Epidermal melanocyte (primary cell): ENCODE results near the gene PRSS50.

Source experiments
- DNase-seq: peaks from one replicate; pipeline ENCODE4 v3.0.0; 2011; ENCODE audit warnings: low spot score; ENCODE audit not compliant: insufficient read length

PRSS50 gene

DNA sequence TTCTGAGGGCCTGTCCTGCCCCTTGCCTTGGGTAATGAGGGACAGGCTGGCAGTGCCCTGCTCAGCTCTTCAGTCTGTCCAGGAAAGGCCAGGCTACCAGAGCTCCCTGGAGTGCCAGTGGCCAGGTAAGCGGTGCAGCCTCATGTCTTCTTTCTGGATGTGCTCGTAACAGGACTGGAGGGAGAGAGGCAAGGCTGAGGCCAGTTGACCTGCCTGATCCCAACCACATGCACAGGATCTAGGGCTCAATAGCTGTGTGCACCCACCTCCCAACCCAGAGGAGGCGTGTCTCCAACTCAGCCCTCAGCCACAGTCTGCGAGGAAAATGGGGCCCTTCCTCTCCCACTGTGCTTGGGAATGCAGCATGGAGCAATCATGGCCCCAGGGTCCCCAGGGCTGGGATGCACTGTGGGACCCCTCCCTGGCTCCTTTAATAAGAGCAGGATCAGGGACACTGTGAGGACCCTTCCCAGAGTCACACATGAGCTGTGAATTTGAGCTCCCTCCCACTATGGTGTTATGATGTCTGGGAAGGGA, 46.7 kb downstream of the PRSS50 start:
- peak; percentile 9 for DNase-seq

DNA sequence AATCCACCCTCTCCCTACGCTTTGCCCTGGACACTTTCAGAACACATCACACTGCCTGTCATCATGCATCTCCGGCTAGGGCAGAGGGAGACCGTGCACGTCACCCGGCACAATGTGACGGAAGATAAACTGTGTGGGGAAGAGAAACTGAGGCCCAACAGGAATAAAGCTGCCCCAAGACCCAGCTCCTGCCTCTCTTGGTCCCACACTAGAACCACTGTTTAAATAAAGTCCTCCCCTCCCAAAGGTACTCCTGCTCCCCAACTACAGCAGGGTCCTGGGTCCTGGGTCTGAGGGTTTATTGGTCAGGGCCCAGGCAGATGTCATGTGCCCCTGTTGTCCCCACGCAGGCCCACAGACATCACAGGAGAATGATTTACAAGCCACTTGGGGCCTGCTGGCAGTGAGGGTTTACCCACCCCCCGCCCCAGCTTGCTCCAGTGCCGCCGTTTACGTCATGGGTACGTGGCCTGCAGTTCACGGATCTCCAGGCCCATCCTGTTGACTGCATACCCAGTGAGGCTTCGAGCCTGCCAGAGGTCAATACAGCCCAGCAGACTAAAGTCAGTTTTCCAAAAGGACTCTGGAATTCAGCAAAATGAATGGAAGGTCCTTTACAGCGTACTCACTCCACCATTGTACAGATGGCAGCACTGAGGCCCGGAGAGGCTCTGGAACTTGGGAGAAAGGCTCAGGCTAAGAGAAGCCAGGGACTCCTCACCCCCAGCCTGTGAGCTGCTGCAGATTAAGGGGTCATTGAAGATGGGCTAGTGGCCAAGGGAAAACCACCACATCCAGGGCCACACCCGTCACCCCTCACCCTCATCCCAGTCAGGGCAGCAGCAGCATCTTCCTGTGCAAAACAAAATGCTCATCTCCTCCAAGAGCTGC, 47.4 kb downstream of the PRSS50 start:
- DNase-seq = peak; percentile 6

GRCh38 chr3:46669191-46669999, 48.3 kb downstream of the PRSS50 start:
- DNase-seq = peak; percentile 2

- DNase-seq = no peak
These were observed 49.1 kb downstream of the PRSS50 start for GRCh38 chr3:46668591-46668990.

- no peak for DNase-seq
These were observed 49.6 kb downstream of the PRSS50 start for GRCh38 chr3:46668116-46668515.

GRCh38 chr3:46667657-46668056, 50.0 kb downstream of the PRSS50 start:
- no peak for DNase-seq

- peak; percentile 8 for DNase-seq
These were observed 50.5 kb downstream of the PRSS50 start for GRCh38 chr3:46667061-46667621.

GRCh38 chr3:46666453-46666845, 51.2 kb downstream of the PRSS50 start:
- no peak for DNase-seq

DNA sequence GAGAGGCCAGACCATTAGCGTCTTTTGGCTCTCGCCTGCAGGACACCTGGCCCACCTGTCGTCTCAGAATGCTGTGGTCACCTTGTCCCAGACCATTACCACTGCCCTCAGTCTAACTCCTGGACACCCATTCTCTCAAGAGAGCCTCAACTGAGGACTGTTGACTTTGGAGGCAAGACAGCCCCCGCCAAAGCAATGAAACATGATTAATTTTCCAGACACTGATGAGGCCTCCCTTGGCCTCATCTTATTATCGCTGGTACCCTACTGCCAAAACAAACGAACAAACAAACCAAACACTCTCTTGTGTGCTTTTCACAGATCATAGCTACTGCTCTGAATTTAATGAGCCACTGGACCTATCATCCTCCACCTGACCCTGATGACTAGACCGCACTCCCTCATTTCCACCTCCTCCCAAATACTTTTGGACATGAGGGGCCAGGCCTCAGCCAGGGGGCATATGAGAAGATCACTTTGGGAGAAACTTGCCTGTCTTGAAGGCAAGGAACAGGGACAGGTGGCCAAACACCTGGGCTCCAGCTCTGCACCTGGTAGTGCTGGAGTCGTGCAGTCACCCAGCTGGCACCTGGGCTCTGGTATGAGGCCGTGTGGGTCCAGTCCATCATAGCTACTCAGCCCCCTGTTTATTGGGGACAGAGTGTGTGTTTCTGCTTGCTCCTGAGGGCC, 51.8 kb downstream of the PRSS50 start:
- DNase-seq = no peak

DNA sequence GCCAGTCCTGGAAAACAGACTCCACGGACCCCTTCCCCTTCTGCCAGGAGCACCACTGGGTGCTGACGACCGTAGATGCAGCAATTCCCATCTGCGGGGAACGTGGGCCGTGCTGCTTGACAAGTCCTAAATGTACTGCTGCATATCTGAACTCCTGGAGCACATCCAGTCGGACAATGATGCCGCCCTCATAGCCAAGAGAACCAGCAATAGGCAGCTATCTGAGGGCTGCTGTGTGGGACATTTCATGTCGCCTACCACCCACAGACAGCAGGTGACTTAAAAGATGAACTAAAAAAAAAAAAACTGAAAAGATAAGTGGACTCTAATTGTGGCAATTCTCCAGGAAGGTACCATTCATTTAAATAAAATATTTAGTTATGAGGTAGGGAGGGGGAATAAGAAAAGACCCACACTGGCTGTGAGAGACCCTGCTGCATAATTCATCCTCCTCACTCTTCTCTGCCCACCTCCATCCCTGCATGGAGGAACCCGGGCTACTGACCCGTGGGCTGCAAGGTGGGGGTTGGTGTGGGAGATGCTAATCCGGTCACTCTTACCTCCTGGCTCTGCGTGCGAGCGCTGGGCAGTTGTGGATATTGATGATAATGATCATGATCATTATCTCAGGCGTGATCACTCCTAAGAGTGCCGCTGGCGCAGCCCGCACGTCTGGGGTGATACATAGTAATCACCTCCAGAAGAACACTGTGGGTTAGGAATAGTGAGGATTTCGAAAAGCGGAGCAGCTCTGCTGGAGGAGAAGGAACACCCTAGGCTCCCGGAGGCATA, 52.5 kb downstream of the PRSS50 start:
- no peak for DNase-seq

- DNase-seq = no peak
These were observed 53.3 kb downstream of the PRSS50 start for GRCh38 chr3:46664188-46664970.

DNA sequence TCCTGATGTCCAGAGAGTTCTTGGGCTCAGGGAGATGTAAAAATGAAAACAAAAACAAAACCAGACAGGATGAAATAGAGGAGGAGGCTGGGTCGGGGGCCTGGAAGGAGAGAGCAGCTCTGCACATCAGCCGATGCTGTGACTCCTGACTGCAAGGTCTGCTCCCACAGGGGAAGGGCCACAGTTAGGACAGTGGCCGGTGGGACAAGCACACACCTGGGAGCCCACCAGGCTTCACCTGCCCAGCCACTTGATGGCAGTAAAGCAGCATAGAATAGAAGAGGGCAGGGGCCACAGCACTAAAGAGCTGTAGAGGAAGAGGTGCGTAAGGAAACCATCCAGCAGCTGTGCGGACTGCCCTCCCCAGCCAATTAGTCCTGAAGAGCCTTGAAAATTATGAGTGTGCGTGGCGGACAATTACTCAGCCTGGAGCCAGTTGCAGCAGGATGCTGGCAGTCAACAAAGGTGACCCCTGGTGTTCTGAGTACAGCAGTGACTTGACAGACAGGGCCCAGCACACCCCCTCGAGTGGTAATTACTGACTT, 54.0 kb downstream of the PRSS50 start:
- DNase-seq = no peak

DNA sequence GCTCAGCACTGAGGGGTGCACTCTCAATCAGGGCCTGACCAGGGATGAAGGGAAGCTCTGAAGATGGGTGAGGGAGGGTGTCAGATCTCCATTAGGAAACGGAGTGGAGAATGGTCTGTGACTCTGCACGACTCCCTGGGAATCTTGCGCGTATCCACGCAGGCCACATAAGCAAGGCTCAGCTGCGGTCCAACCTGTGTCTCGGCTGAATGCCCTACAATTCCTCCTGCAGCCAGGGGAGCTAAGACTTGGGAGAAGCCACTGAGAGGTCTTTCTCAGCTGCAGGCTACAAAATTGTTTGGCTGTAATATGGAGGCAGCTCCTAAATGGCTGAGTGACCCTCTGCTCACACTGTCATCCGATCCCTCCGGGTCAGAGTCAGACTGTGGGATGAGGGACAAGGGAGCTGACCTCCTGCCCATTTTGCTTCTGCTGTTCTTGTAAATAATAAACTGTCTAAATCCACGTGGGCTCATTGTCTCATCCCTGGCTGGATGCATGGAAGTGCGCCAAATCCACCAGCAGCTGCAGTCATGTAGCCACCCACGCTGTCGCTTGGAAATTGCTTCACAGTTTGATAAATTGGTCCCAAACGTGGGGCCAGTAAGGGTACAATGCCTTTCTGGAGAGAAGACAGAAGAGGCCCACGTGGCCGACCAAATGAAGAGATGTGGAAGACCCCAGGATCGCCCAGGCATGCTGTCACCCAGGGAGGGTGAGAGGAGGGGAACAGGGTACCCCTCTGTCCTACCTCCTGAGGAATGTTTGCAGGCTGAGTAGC, 54.7 kb downstream of the PRSS50 start:
- DNase-seq = no peak
